Stimulated activated CD4-positive, alpha-beta T cell treated with anti-CD3 and anti-CD28 coated beads, Interleukin-12 subunit alpha, Interleukin-12 subunit beta, amount 100 ng/mL, for 24 hours (primary cell): ENCODE measurements around the gene TGFBR1.
"Not testable (repeated sequence)": the region's sequence is repeated elsewhere in the genome, so short reads cannot be mapped to it uniquely, and the experiment has no call there.

Experiments used
- DNase-seq, 2 experiments: peaks; one replicate each; pipeline ENCODE4 v3.0.0-alpha.2; 2020; ENCODE audit warnings: low read depth in 2 of 2

Gene TGFBR1

GRCh38 chr9:99189186-99189585, 84.3 kb downstream of the TGFBR1 start:
- DNase-seq: no peak

GRCh38 chr9:99189887-99190596, 85.1 kb downstream of the TGFBR1 start:
- DNase-seq: no peak

GRCh38 chr9:99190597-99191283, 85.8 kb downstream of the TGFBR1 start:
- no peak for DNase-seq

GRCh38 chr9:99192786-99193465, 88.0 kb downstream of the TGFBR1 start:
- DNase-seq: no peak

GRCh38 chr9:99193466-99193821, 88.5 kb downstream of the TGFBR1 start:
- no peak for DNase-seq

- DNase-seq: not testable (repeated sequence)
Observed at GRCh38 chr9:99196484-99196883, 91.6 kb downstream of the TGFBR1 start.

GRCh38 chr9:99197124-99197630, 92.3 kb downstream of the TGFBR1 start:
- no peak for DNase-seq

GRCh38 chr9:99197987-99198386, 93.1 kb downstream of the TGFBR1 start:
- no peak for DNase-seq

GRCh38 chr9:99199938-99200539, 95.1 kb downstream of the TGFBR1 start:
- no peak for DNase-seq

- no peak for DNase-seq
Observed at GRCh38 chr9:99201603-99202002, 96.7 kb downstream of the TGFBR1 start.
